CD4-positive, alpha-beta T cell treated with Interleukin-2 at 100 ng/mL for 4 hours (primary cell): ENCODE measurements around the gene SZT2.

Experiments
- DNase-seq: peaks from one replicate; pipeline ENCODE4 v3.0.0-alpha.2; 2020; ENCODE audit warnings: low spot score

Gene SZT2

GRCh38 chr1:43389326-43390313 lies at the start of gene SZT2, which contains the start of gene MED8:
TSS of gene SZT2 (plus strand) at chr1:43389899. CDS start at chr1:43389969, 70 bp downstream.
TSS of gene MED8 (minus strand) at chr1:43389800. CDS start at chr1:43389764, 36 bp downstream.
- peak; percentile 95 for DNase-seq

DNA sequence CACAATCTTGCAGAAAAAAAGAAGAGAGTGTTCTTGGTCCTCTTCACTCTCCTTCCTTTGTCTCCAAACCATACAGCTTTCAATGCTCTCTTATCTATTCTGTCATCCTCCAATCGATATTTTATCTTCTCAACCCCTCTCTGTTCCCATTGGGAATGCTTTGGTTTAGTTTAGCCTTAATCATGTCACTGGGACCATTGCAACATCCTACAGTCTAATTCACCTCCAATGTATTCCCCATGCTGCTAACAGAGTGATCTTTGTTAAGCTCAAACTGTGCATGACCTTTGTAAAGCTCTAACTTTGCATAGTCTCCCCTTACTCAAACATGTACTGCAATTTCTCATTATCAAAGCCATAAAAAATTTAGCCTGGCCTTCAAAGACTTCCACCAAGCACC lies 49.1 kb upstream of the SZT2 start:
- no peak for DNase-seq

DNA sequence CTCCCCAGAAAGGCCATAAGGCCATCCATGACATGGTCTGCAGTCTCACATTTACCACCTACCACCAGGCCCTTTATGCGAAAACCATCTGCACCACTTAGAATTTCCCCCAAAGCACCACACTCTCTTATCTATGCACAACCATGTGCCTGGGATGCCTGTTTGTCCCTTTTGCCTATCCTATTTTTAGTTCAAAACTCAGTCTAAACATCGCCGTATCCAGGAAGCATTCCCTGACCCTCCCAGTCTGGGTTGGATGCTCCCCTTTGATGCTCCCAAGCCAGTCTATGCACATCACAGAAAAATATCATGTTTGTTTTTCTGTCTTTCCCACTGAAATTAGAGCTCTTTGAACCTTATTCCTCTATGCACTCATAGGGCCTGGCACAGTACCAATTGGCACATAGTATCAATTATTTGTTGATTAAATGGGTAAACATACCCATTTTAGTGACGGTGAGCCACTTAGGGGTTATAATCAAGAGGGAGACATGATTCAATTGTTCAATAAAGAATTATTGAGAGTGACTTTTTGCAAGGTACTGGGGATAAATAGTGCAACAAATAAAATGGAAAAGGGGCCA lies 45.3 kb upstream of the SZT2 start:
- no peak for DNase-seq

DNA sequence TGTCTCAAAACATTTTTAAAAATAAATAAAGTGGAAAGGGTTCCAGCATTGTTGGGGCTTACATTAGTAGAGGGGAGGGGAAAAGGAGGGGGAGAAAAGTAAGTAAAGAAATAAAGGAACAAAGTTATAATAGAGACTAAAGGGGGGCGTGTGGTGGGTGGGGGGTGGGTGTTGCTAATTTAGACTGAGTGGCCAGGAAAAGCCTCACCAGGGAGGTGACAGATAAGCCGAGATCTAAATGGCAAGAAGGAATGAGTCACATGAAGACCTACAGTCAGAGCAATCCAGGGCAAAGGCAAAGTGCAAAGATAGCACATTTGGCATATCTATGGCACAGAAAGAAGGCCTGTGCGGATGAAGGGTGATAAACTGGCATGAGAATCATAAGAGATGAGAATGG lies 44.6 kb upstream of the SZT2 start:
- no peak for DNase-seq

DNA sequence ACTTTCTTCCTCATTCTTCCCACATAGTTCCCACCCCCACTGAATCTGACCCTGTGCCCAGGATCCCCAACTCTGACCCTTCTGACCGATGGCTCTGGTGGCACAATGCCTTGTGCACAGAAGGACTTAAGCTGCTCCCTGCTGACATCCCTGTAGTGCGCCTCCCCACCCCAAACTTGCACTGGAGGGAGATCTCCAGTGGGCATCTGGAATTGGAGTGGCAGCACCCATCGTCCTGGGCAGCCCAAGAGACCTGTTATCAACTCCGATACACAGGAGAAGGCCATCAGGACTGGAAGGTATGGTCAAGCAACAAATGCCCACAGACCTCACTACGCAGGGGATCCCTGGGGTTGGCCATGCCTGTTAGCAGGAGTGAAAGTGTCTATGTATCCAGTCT lies 43.1 kb upstream of the SZT2 start:
- DNase-seq, result no peak

GRCh38 chr1:43348343-43348808 lies 41.3 kb upstream of the SZT2 start:
- DNase-seq, result no peak

DNA sequence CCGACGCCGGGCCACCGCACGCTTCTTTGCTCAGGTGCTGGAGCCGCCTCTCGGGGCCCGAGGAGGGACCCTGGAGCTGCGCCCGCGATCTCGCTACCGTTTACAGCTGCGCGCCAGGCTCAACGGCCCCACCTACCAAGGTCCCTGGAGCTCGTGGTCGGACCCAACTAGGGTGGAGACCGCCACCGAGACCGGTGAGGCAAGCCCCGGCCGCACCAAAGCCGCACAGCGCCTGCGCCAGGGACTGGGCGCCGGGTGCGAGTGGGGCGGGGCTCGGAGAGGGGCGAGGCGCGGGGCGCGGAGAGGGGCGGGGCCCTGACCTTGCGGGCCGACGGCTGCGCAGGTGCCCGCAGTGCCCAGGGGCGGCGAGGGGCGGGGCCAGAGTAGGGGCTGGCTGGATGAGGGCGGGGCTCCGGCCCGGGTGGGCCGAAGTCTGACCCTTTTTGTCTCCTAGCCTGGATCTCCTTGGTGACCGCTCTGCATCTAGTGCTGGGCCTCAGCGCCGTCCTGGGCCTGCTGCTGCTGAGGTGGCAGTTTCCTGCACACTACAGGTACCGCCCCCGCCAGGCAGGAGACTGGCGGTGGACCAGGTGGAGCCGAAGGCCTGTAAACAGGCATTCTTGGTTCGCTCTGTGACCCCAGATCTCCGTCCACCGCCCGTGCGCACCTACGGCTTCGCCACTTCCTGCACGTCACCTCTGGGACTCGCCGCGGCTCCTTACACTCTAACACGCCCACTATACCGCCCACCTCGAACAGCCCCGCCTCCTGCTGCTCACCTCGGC lies 40.7 kb upstream of the SZT2 start:
- DNase-seq, result peak; percentile 59

DNA sequence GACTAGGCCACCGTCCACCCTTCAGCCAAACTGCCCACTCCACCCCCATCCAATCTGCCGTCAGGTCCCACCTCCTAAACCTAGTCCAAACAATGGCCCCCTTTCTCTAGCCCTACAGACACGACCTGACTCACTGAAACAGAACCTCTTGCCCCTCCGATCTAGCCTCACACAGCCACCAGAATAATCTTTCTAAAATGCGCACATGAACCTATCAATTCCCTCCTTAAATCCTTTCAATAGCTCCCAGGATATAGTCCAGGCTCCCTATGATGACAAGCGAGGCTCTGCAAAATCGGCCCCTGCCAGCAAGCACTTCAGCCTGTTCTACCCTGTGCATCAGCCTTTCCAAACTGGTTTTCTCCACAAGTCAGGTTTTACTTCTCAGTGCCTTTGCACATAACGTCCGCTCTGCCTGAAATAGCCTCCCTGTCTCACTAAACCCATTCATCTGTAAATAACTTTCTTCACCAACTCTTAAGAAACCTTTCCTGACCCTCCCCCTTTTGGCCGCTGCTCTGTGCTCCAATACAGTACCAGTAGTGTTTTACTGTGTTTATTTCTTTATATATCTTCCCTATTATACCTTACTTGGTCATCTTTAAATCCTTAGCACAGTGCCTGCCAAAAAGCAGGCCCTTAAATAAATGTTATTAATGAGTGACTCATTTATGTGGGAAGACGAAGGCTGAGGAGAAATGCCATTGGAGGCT lies 39.9 kb upstream of the SZT2 start:
- no peak for DNase-seq

DNA sequence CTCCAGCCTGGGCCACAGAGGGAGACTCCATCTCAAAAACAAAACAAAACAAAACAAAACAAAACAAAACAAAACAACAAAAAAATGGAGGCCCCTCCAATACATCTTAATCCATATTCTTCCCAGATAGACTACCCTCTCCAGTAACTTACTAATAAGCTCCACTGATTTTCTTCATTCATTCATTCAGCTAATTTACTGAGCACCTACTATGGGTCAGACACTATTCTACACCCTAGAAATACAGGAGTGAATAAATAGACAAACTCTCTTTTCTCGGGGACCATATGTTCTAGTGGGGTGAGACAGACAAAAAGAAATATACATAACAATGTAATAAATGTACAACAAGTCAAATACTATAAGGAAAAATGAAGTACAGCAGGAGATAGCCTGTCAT lies 38.7 kb upstream of the SZT2 start:
- no peak for DNase-seq

- no peak for DNase-seq
Observed at GRCh38 chr1:43351421-43352350, 38.0 kb upstream of the SZT2 start.

DNA sequence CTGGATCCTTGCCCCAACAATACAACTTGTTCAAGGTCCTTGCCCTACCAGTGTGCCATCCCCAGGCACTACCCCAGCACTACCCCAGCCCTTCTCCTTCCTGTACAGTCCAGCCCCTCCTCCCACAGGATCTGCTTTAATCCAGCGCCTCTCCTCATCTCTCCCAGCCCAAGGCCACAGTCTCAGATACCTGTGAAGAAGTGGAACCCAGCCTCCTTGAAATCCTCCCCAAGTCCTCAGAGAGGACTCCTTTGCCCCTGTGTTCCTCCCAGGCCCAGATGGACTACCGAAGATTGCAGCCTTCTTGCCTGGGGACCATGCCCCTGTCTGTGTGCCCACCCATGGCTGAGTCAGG lies 37.4 kb upstream of the SZT2 start:
- DNase-seq, result no peak

DNA sequence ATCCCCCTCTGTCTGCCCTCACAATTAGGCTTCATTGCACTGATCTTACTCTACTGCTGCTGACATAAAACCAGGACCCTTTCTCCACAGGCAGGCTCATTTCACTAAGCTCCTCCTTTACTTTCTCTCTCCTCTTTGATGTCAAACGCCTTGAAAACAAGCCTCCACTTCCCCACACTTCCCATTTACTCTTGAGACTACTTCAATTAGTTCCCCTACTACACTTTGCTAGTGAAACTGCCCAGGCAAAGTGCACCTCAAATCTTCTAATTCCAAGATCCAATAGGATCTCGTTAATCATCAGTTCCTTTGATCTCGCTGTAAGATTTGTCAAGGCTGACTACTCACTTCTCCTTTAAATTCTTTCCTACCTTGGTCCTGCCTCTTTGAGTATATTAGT lies 36.8 kb upstream of the SZT2 start:
- DNase-seq, result no peak

DNA sequence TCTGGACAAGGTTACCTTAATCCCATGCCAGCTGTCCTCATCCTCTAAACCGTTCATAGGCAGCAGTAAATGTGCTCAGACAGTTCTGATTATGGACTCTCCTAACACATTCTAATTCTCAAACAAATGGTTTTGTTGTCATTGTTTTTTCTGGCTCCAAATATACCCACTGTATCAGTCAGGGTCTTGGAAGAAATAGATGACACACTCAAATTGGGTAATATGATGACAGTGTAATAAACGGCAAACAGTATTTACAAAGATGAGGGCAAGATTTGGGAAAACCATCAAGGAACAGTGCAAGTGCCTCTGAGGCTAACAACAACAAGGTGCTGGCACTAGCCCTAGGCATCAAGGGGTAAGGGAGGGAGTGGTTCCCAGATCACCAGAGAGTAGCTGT lies 35.2 kb upstream of the SZT2 start:
- no peak for DNase-seq

DNA sequence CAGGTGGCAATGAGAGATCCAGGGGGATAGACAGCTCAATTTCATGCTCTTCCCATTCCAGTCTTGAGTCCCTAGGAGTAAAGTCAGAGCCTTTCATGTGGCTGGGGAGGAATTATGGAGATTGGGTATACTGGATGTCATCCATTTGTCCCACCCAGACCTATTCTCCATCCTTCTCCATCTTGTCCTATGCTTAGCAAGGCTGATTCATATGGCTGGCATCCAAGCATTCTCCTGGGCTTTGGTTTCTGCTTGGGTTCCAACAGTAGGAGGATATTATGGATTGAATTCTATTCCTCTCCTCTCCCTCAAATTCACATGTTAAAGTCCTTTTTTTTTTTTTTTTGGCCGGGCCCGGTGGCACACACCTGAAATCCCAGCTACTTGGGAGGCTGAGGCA lies 34.8 kb upstream of the SZT2 start:
- DNase-seq, result no peak

- DNase-seq, result no peak
Observed at GRCh38 chr1:43357251-43357650, 32.4 kb upstream of the SZT2 start.

DNA sequence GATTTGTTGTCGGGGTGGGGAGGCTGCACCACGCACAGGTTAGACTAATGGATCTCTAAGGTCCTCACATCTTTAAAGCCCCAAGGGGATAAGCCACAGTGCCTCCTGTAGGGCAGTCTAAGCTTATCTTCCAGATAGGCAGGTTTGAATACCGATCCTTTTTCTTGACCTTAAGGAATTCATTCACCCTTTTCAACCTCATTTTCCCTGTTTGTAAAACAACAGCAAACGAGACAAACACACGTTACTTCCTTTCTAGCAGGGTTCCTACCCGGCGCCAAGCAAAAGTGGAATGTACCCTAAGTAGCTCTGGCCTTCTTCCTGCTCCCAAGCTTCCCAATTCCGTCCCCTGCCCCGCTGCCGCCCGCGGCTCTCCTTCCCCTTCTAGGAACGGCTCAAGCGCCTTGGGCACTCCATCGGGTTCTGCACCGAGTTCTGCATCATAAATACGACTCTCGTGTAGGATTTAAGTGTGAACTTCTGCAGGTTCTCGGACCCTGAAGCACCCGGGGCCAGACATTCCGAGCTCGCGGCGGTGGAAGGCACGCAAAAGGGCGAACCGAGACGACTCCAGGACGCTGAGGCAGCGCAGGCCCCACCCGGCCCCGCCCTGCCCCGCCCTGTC lies 31.5 kb upstream of the SZT2 start:
- peak; percentile 32 for DNase-seq

DNA sequence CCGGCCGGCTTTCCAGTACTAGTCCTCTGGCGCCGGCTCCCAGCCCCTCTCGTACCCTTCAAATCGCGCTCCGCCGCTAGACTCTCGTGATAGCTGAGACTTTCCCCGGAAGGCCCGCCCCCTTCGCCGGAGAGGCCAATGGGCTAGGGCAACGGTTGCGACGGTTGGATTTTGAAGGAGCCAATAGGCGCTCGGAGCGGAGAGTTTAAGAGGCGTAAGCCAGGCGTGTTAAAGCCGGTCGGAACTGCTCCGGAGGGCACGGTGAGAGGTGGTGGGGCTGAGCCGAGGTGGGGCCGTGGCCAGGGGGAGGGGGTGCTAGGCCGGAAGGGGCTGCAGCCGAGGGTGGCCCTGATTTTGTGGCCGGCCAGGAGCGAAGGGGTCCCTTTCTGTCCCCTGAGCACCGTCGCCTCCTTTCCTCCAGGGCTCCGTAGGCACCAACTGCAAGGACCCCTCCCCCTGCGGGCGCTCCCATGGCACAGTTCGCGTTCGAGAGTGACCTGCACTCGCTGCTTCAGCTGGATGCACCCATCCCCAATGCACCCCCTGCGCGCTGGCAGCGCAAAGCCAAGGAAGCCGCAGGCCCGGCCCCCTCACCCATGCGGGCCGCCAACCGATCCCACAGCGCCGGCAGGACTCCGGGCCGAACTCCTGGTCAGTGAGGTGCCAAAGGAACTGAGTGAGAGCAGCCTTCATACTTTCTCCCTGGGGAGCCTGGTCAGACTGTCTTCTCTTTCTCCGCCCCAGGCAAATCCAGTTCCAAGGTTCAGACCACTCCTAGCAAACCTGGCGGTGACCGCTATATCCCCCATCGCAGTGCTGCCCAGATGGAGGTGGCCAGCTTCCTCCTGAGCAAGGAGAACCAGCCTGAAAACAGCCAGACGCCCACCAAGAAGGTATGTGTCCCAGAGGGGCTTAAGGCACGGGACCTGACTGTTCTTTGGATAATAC lies 30.7 kb upstream of the SZT2 start, which contains the start of gene CDC20:
Gene CDC20, plus strand, starts transcription at position 236 of the 948 bp plus-strand sequence. Its CDS starts 235 bp downstream, at position 471.
- DNase-seq, result peak; percentile 97

- no peak for DNase-seq
Observed at GRCh38 chr1:43359696-43360095, 30.0 kb upstream of the SZT2 start.

DNA sequence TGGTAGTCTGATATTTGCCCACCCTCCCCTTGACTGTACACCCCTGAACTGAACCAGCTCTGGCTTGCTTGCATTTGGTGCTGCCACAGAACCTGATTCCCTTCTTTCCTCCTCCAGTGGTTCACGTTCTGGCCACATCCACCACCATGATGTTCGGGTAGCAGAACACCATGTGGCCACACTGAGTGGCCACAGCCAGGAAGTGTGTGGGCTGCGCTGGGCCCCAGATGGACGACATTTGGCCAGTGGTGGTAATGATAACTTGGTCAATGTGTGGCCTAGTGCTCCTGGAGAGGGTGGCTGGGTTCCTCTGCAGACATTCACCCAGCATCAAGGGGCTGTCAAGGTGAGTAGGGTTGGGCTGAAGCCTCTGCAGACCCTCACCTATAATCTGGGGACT lies 29.1 kb upstream of the SZT2 start:
- no peak for DNase-seq
